Choroid plexus epithelial cell (primary cell): ENCODE data around the gene HAUS3.

ENCODE experiments used
- DNase-seq: peaks from one replicate; pipeline ENCODE4 v3.0.0-alpha.2; 2010; ENCODE audit warnings: low read depth
- H3K4me3 ChIP-seq: 2 replicates; pipeline ENCODE4 v1.5.1; 2011; ENCODE audit warnings: low read depth, mild to moderate bottlenecking, control low read depth, low read length, moderate library complexity
- CTCF ChIP-seq: conservative IDR thresholded peaks from 2 replicates; pipeline ENCODE4 v1.5.1; 2011; ENCODE audit warnings: low read depth, mild to moderate bottlenecking, control low read depth, inconsistent platforms, low read length, moderate library complexity

The HAUS3 gene

GRCh38 chr4:2270341-2271165 lies 28.6 kb upstream of the HAUS3 start:
- no peak for TF ChIP-seq CTCF
- no peak overlapping the region for H3K4me3 ChIP-seq
- no peak for DNase-seq

GRCh38 chr4:2269618-2270163 lies 27.8 kb upstream of the HAUS3 start:
- DNase-seq, result no peak

GRCh38 chr4:2269206-2269531 lies 27.2 kb upstream of the HAUS3 start:
- DNase-seq, result no peak
- H3K4me3 ChIP-seq, result no peak overlapping the region
- TF ChIP-seq CTCF, result no peak

More at GRCh38 chr4:2269618-2270163, 27.8 kb upstream of the HAUS3 start:
- TF ChIP-seq CTCF, result no peak
- H3K4me3 ChIP-seq, result no peak overlapping the region

- H3K4me3 ChIP-seq, result no peak overlapping the region
- no peak for TF ChIP-seq CTCF
- no peak for DNase-seq
Measured at GRCh38 chr4:2268357-2269205, 26.7 kb upstream of the HAUS3 start.

GRCh38 chr4:2267841-2268240 lies 25.9 kb upstream of the HAUS3 start:
- DNase-seq, result no peak
- H3K4me3 ChIP-seq, result no peak overlapping the region
- no peak for TF ChIP-seq CTCF

- no peak for TF ChIP-seq CTCF
- H3K4me3 ChIP-seq, result no peak overlapping the region
- DNase-seq, result no peak
Measured at GRCh38 chr4:2267320-2267811, 25.4 kb upstream of the HAUS3 start.
